22Rv1 (cell line): ENCODE measurements around the gene KLHL29.

ENCODE experiments used
- CTCF ChIP-seq: fragments of 450-650 bp; IDR thresholded peaks from 2 replicates; pipeline ENCODE4 v1.5.1; 2017; ENCODE audit warnings: mild to moderate bottlenecking
- ZFX ChIP-seq: fragments of 450-650 bp; IDR thresholded peaks from 2 replicates; pipeline ENCODE4 v1.6.1; 2017; ENCODE audit warnings: antibody characterized with exemption, borderline replicate concordance

GRCh38 chr2:23588106-23588505, 203.1 kb downstream of the KLHL29 start:
- TF ChIP-seq CTCF (no peak), ZFX (no peak)
